DMS53 (cell line): Measurements from ENCODE around the gene COX4I1.

Experiments
- DNase-seq: peaks from one replicate; lab custom pipeline; 2025; lab: John Stamatoyannopoulos, UW

The COX4I1 gene

DNA sequence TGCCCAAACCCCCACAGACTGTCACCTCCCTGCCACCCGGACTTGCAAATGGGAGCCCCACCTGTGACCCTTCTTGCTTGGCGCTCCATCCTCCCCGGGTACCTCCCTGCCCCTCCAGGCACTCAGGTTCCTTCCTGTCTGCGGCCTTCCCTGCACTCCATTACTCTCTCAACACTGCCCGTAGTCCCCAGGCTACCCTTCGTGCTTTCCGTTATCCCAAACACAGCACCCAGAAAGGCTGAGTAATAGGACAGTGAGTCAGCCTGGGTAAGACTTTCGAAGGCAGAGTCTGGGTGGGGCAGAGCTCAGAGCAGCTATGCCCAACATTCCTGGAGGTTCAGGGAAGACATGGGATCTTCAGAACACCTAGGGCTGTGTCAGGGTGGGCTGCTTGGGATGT, 32.0 kb upstream of the COX4I1 start:
- DNase-seq = no peak

- no peak for DNase-seq
Observed at GRCh38 chr16:85768199-85768598, 31.3 kb upstream of the COX4I1 start.

GRCh38 chr16:85770741-85771140, 28.8 kb upstream of the COX4I1 start:
- no peak for DNase-seq

DNA sequence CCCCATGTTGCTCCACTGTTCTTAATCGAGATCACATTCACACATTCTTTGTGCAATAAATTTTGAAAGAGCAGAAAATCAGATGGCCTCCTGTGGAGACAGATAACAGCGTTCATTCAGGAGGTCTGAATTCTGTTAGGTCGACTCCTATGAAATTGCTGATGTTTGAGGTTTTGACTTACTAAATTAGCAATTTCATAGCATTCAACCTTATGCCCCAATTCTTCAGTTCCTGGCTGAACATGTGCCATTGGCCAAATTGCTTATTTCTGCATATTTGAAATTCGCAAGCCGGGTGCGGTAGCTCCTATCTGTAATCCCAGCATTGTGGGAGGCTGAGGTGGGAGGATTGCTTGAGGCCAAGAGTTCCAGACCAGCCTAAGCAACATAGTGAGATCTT, 26.5 kb upstream of the COX4I1 start:
- no peak for DNase-seq

GRCh38 chr16:85774136-85774535, 25.4 kb upstream of the COX4I1 start:
- DNase-seq = no peak

DNA sequence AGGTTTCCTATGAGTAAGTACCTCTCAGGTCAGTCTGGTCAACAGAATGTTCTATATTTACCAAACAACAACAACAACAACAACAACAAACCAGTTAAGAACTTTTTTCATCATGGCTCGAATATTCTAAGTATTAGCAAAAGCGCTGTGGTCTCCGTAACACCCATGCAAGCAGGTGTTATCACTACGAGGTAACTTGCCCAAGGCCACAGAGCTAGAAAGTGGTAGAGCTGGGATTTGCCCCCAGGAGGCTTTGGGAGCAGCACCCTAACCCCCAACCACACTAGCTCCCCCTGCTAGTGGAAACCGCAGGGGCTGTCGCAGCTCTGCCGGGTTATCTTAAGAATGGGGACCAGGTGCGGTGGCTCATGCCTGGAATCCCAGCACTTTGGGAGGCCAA, 24.7 kb upstream of the COX4I1 start:
- DNase-seq = no peak

GRCh38 chr16:85777583-85778310, 21.7 kb upstream of the COX4I1 start:
- peak; percentile 12 for DNase-seq

GRCh38 chr16:85778873-85779272, 20.6 kb upstream of the COX4I1 start:
- no peak for DNase-seq

- DNase-seq = no peak
Observed at GRCh38 chr16:85780281-85780680, 19.2 kb upstream of the COX4I1 start.

- DNase-seq = no peak
Observed at GRCh38 chr16:85781156-85781555, 18.3 kb upstream of the COX4I1 start.

GRCh38 chr16:85781695-85782370, 17.7 kb upstream of the COX4I1 start:
- no peak for DNase-seq

DNA sequence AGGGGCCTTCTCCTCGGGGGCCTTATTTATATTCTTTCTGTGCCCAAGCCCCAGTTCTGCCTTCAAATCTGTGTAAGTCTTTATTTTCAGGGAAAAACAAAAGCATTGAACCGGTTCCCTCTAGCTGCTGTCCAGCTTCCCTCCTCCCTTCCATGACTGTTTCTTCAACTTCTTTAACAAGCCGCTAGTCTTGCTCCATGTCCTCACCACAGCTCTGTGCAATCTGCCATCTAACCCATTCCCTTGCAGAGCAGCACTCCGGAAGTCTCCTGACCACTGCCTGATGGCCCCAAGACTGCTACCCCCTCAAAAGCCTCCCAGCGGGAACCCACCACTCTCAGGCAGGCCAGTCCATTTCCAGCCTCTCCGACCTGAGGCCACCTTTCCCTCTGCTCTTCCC, 17.0 kb upstream of the COX4I1 start:
- no peak for DNase-seq

GRCh38 chr16:85783441-85783840, 16.1 kb upstream of the COX4I1 start:
- DNase-seq = no peak

GRCh38 chr16:85784813-85785212, 14.7 kb upstream of the COX4I1 start:
- no peak for DNase-seq

GRCh38 chr16:85785927-85786326, 13.6 kb upstream of the COX4I1 start:
- no peak for DNase-seq

- no peak for DNase-seq
Observed at GRCh38 chr16:85788819-85789218, 10.7 kb upstream of the COX4I1 start.

- no peak for DNase-seq
Observed at GRCh38 chr16:85789773-85790172, 9.7 kb upstream of the COX4I1 start.

DNA sequence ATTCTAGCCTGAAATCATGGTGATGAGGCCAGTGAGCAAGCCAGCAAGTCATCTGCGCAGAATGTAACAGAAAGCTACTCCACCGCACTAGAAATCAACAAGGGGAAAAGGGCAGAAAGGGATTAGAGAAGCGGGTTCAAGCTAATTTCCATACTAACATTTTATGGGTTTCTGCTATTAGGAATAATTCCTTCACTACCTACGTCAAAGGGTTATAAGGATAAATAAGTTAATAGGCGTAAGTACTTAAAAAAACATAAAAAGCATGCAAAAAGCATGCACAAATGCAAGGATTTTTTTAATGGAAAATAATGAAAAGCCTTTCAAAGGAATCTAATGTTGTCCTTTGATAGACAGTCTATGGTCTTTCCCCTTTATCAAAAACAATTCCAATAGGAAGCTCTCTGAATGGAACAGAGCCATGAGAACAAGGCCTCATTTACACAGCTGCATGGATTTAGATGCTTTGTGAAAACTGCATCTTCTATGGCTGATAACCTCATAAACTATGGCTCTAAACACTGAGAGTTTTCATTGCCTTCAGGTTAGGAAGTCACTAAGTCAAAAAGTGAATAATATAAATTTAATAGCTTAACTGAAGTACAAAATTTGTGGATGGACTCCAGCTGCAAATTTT, 5.7 kb upstream of the COX4I1 start:
- no peak for DNase-seq

DNA sequence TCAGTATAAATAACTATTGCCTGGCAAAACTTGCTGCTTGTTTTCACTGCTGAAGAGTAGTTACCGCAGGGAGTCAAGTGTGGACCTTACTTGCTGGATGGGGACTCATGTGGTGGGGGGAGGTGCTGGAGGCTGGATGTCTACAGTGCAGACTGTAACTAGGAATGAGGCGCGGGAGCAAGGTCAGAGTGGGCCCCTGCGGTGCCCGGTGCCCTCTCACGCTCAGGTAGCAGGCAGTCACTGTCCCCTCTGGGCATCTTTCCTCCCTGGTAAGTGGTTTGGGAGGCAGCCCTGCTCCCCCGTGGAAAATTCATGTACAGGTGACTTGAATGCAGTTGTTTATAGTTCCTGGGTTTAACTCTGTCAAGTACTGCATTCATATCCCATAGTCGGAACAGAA, 4.8 kb upstream of the COX4I1 start:
- DNase-seq = no peak

GRCh38 chr16:85796152-85796551, 3.3 kb upstream of the COX4I1 start:
- no peak for DNase-seq

DNA sequence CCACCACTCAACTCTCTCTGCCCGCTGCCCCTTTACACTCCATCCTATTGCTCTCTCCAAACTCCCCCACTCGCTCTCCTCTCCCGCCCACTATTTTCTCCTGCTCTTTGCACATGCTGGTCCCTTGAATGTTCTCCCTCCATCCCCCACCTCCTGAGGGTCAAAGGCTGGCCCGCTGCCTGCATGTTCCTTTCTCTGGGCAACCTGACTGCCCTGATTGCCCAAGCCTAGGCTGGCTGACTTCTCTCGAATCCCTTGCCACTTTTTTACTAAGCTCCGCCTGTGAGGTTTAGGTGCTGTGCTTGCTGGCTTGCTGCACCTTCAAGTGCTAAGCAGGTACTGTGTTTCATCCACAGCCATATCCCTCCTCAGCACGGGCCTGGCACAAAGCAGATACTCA, 2.9 kb upstream of the COX4I1 start:
- DNase-seq = no peak

- DNase-seq = peak; percentile 24
Observed at GRCh38 chr16:85798283-85798776, 1.2 kb upstream of the COX4I1 start.

GRCh38 chr16:85798901-85799496, 496 bp upstream of the COX4I1 start:
- DNase-seq = peak; percentile 54
